NCI-H748 (cell line): ENCODE measurements around the gene GHITM.
"Not testable (repeated sequence)": the region's sequence is repeated elsewhere in the genome, so short reads cannot be mapped to it uniquely, and the experiment has no call there.

ENCODE experiments used
- DNase-seq: peaks from one replicate; lab custom pipeline; 2025; ENCODE audit not compliant: unreplicated experiment; lab: John Stamatoyannopoulos, UW

GHITM gene

DNA sequence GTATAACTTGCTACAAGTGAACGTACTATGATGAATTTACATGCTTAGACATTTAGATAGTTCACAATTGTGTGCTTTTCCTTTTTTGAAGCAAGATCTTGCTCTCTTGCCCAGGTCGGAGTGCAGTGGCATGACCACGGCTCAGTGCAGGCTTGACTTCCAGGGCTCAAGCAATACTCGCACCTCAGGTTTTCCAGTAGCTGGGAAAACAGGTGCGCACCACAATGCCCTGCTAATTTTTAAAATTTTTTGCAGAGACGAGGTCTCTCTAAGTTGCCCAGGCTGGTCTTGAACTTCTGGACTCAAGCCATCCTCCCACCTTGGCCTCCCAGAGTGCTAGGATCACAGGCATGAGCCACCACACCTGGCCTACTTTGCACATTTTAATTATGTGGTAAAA lies 36.1 kb downstream of the GHITM start:
- DNase-seq = no peak

- peak; percentile 25 for DNase-seq
These were observed 37.0 kb downstream of the GHITM start for GRCh38 chr10:84176351-84176750.

- DNase-seq = no peak
These were observed 37.6 kb downstream of the GHITM start for GRCh38 chr10:84176836-84177474.

GRCh38 chr10:84177541-84178141 lies 38.3 kb downstream of the GHITM start:
- no peak for DNase-seq

DNA sequence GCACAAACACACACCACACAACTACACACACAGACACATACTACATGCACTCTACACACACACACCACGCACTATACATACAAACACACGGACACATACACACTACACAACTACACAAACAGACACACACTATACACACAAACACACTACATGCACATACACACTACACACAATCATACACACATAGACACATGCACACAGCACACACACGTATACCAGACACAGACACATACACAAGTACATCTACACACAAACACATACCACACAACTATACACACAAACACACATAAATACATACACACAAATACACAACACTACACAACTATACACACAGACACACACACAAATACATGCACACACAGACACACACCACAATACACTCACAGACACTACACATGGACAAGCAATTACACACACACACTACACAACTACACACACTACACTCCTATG lies 38.9 kb downstream of the GHITM start:
- DNase-seq = no peak

- DNase-seq = peak; percentile 84
These were observed 39.9 kb downstream of the GHITM start for GRCh38 chr10:84179059-84179710.

- DNase-seq = not testable (repeated sequence)
These were observed 41.1 kb downstream of the GHITM start for GRCh38 chr10:84180386-84180785.

- no peak for DNase-seq
These were observed 42.3 kb downstream of the GHITM start for GRCh38 chr10:84181631-84182030.

GRCh38 chr10:84184517-84184916 lies 45.2 kb downstream of the GHITM start:
- peak; percentile 14 for DNase-seq

- no peak for DNase-seq
These were observed 46.3 kb downstream of the GHITM start for GRCh38 chr10:84185526-84186175.

DNA sequence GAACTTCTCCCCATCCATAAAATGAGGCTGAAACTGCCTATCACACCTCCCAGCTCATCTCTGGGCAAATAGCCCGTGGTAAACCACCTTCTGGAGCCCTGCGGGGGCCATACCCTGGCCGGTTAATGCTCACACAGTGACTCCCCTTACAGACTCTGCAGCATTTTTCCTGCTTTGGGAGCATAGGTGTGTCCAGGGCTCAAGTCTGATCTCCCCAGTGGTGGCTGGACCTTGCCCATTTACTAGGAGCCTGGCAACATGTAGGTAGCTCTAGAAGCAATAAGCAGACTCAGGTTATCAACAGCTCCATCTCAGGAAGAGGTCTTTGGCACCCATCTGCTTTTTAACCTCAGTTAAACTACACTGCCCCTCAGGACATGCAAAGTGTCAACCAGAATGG lies 49.5 kb downstream of the GHITM start:
- no peak for DNase-seq

GRCh38 chr10:84190621-84191020 lies 51.3 kb downstream of the GHITM start:
- DNase-seq = no peak

GRCh38 chr10:84191106-84191505 lies 51.8 kb downstream of the GHITM start:
- DNase-seq = no peak

- no peak for DNase-seq
These were observed 54.0 kb downstream of the GHITM start for GRCh38 chr10:84193327-84193726.

DNA sequence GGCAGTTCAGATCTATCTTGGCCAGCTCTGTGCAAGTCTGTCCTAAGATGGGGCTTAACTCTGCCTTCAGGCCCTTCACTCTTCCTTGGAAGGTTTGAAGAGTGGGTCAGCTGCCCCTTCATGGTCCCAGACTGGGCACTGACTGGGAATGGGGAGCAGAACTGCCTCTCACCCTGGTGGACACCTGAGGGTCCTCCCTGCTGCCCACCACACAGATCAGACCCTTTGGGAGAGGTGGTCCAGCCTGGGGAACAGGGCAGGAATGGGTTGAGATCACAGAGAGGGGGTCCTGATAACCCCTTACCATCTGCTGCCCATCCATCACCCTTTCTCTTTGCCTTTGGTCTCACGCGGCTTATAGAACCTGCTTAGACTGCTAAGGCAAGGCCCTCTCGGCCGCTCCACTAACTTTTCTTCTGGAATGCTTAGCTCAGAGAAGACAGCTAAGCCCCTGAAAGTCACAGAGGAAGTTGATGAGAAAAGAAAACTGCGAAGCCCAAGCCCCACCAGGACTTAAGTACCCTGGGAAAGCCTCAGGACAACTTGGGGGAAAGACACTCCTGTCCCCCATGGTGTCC lies 54.6 kb downstream of the GHITM start:
- no peak for DNase-seq

- peak; percentile 64 for DNase-seq
These were observed 55.2 kb downstream of the GHITM start, which contains the start of gene CDHR1 for GRCh38 chr10:84194424-84195043. TSS of gene CDHR1 (plus strand) at chr10:84194537. CDS start at chr10:84194761, 224 bp downstream.

DNA sequence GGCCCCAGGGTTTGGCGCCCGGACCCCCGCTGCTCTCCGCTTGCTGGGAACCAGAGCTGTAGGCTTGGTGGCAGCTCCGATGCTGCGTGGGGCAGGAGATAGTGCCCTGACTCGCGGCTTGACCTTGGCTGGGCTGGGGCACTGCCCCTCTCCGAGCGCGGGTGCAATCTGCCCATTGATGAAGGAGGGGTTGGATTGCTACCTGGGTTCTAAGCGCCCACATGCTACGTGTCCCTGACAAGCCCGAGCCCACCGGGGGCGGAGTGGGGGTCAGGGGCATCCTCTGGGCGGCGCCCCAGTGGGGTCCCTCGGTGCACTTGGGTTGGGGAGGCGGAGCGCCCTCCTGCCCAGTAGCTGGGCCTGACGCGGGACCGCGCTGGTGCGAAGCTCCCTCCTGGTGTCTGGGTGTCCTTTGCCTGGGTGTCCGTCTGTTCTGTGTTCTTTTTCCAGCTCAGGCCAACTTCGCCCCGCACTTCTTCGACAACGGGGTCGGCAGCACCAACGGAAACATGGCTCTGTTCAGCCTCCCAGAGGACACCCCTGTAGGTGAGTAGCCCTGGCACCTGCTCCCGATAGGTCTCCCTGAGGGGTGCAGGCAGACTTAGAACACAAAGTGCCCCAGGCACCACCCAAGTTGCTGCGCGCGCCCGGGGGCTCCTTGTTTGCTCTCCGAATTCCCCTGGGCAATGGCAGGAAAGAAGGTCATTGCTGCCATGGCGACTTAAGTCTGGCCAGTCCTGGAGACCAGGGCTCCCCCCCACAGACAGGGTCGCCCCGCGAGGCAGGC lies 55.9 kb downstream of the GHITM start:
- DNase-seq = peak; percentile 22

DNA sequence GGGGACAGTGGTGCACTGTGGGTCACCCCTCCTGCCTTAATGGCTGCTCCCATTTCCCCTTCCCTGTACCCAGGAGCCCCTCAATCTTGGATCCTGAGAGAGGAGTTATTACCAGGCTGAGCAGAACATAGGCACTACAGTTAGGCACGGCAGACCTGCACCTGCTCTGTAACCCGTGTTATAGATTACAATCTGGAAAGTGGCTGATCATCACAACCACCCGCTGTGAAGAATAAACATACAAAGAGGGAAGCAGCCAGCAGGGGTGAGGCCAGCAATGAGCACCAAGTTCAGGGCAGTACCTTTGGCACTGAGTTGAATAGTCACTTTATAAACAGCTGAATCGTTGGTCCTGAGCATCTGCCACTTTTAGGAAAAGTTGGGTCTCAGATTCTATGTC lies 56.8 kb downstream of the GHITM start:
- DNase-seq = peak; percentile 87

- peak; percentile 8 for DNase-seq
These were observed 57.6 kb downstream of the GHITM start for GRCh38 chr10:84196941-84197340.

DNA sequence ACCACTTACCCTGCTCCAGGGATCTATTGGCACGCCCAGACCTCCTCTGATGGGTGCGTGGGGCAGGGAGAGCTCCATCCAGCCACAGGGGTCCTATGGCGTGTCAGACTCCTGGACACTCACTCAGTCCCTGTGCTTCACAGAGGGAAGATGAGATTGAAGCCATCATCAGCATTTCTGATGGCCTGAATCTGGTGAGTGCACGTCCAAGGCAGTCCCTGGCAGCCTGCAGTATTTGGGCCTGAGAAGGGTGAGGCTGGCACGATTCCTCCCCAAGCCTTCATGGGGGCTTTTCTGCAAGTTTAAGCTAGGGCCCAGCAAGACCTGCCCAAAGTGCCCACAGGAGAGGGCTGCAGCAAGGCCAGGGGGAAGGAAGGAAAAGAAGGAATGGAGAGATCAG lies 58.3 kb downstream of the GHITM start:
- DNase-seq = no peak
